Esophagus muscularis mucosa (tissue), 3 donors: ENCODE results near the gene LSM14B.

Experiments
- CTCF ChIP-seq, 3 experiments: fragments of 200-600 bp in 2 of 3; fragments of 450-650 bp in 1 of 3; sonication (generic) in 2 of 3; IDR thresholded peaks; one replicate each; pipeline ENCODE4 v1.5.1; 2017 to 2019; ENCODE audit warnings: antibody characterized with exemption in 3 of 3, mild to moderate bottlenecking in 2 of 3, moderate library complexity in 1 of 3
- POLR2A ChIP-seq: fragments of 450-650 bp; IDR thresholded peaks from one replicate; pipeline ENCODE4 v1.6.1; 2017; ENCODE audit warnings: antibody characterized with exemption, moderate library complexity, mild to moderate bottlenecking, low read depth
- POLR2AphosphoS5 ChIP-seq, 2 donors: sonication (generic); formaldehyde crosslinking; IDR thresholded peaks; one replicate each; pipeline ENCODE4 v1.6.1; 2017; ENCODE audit warnings: antibody characterized with exemption in 2 of 2

- TF ChIP-seq POLR2AphosphoS5 (IDR thresholded peaks at IDR 0.05) (no peak), CTCF (IDR thresholded peaks at IDR 0.05) (no peak), POLR2A (no peak)
These were observed 56.3 kb downstream of the LSM14B start for GRCh38 chr20:62178316-62179161.
